Liver (tissue), 9 donors: Measurements from ENCODE around the gene CARD11. TPM values are rescaled to one million over a fixed set of nuclear protein-coding genes. Genes with fewer than 3 reads are reported as not detected.

Source experiments
- DNase-seq: peaks from one replicate; pipeline ENCODE4 v3.0.0-alpha.2; 2017; ENCODE audit warnings: low spot score
- H3K27ac ChIP-seq, 2 donors: one replicate each; pipeline ENCODE4 v1.7.0; 2013; ENCODE audit warnings: inconsistent platforms in 2 of 2, low read length in 2 of 2, control low read depth in 1 of 2, low read depth in 1 of 2, mild to moderate bottlenecking in 1 of 2
- H3K27me3 ChIP-seq, 4 donors: one replicate each; pipeline versions ENCODE4 v1.6.1 to v1.7.0; 2013; ENCODE audit warnings: low read length in 3 of 4, inconsistent platforms in 1 of 4, mild to moderate bottlenecking in 1 of 4, moderate library complexity in 1 of 4; ENCODE audit not compliant: control insufficient read depth in 4 of 4, insufficient read depth in 4 of 4
- H3K36me3 ChIP-seq, 4 donors: one replicate each; pipeline versions ENCODE4 v1.6.1 to v1.7.0; 2013; ENCODE audit warnings: low read length in 3 of 4, mild to moderate bottlenecking in 3 of 4, low read depth in 1 of 4, moderate library complexity in 1 of 4; ENCODE audit not compliant: control insufficient read depth in 4 of 4, insufficient read depth in 3 of 4
- H3K4me1 ChIP-seq, 4 donors: one replicate each; pipeline versions ENCODE4 v1.6.1 to v1.7.0; 2013; ENCODE audit warnings: low read length in 3 of 4, mild to moderate bottlenecking in 3 of 4, moderate library complexity in 1 of 4; ENCODE audit not compliant: control insufficient read depth in 4 of 4, insufficient read depth in 4 of 4
- H3K4me3 ChIP-seq, 3 donors: one replicate each; pipeline versions ENCODE4 v1.6.1 to v1.7.0; 2013; ENCODE audit warnings: low read length in 3 of 3, control low read depth in 1 of 3, low read depth in 1 of 3, mild to moderate bottlenecking in 1 of 3
- H3K9ac ChIP-seq, 2 donors: one replicate each; pipeline ENCODE4 v1.7.0; 2013; ENCODE audit warnings: low read length in 2 of 2, mild to moderate bottlenecking in 2 of 2, moderate library complexity in 2 of 2, control low read depth in 1 of 2, low read depth in 1 of 2
- H3K9me3 ChIP-seq, 4 donors: one replicate each; pipeline versions ENCODE4 v1.6.1 to v1.7.0; 2013; ENCODE audit warnings: low read length in 3 of 4; ENCODE audit not compliant: control insufficient read depth in 4 of 4
- ATF3 ChIP-seq: IDR thresholded peaks from 2 replicates; pipeline ENCODE4 v1.6.1; 2016; ENCODE audit warnings: antibody characterized with exemption
- CTCF ChIP-seq: fragments of 150-350 bp; IDR thresholded peaks from 2 replicates; pipeline ENCODE4 v1.5.1; 2017; ENCODE audit warnings: improper control_type of control experiment, low read depth, low read length; ENCODE audit not compliant: missing input control
- EGR1 ChIP-seq, 2 donors: IDR thresholded peaks; 2 replicates each; pipeline ENCODE4 v1.6.1; 2016 to 2018; ENCODE audit warnings: antibody characterized with exemption in 2 of 2, low read depth in 2 of 2
- FOXA1 ChIP-seq: IDR thresholded peaks from 2 replicates; pipeline ENCODE4 v1.6.1; 2016; ENCODE audit warnings: antibody characterized with exemption
- FOXA2 ChIP-seq: IDR thresholded peaks from 2 replicates; pipeline ENCODE4 v1.6.1; 2016; ENCODE audit warnings: antibody characterized with exemption
- GABPA ChIP-seq, 2 donors: IDR thresholded peaks in 1 of 2; conservative IDR thresholded peaks in 1 of 2; 2 replicates each; pipeline ENCODE4 v1.6.1; 2016; ENCODE audit warnings: antibody characterized with exemption in 2 of 2, mild to moderate bottlenecking in 1 of 2, moderate library complexity in 1 of 2
- MAX ChIP-seq: IDR thresholded peaks from 2 replicates; pipeline ENCODE4 v1.6.1; 2016; ENCODE audit warnings: antibody characterized with exemption
- RAD21 ChIP-seq, 2 donors: IDR thresholded peaks; 2 replicates each; pipeline ENCODE4 v1.6.1; 2016; ENCODE audit warnings: antibody characterized with exemption in 2 of 2, mild to moderate bottlenecking in 2 of 2
- RXRA ChIP-seq, 2 donors: IDR thresholded peaks; 2 replicates each; pipeline ENCODE4 v1.6.1; 2017 to 2018; ENCODE audit warnings: antibody characterized with exemption in 2 of 2, mild to moderate bottlenecking in 1 of 2
- SP1 ChIP-seq: IDR thresholded peaks from 2 replicates; pipeline ENCODE4 v1.6.1; 2018; ENCODE audit warnings: antibody characterized with exemption, mild to moderate bottlenecking
- TAF1 ChIP-seq: conservative IDR thresholded peaks from 2 replicates; pipeline ENCODE4 v1.6.1; 2016; ENCODE audit warnings: antibody characterized with exemption, mild to moderate bottlenecking
- YY1 ChIP-seq: IDR thresholded peaks from 2 replicates; pipeline ENCODE4 v1.6.1; 2016; ENCODE audit warnings: antibody characterized with exemption, mild to moderate bottlenecking
- ZBTB33 ChIP-seq: IDR thresholded peaks from 2 replicates; pipeline ENCODE4 v1.6.1; 2016; ENCODE audit warnings: antibody characterized with exemption
- WGBS: extraction: QIAGEN DNeasy Blood & Tissue Kit; methylation state at CpG from one replicate; pipeline ENCODE4 v1.1.7; 2013; 5-methylcytosine and 5-hydroxymethylcytosine counted together
- polyA plus RNA-seq, 2 donors: library from polyadenylated mRNA; stranded (reverse) in 1 of 2; unstranded in 1 of 2; fragments of 200-250 nt in 1 of 2; fragments of >200 nt in 1 of 2; fragmentation: Nextera tagmentation in 1 of 2; extraction: Ambion mirVana in 1 of 2; gene quantifications; one replicate each; pipeline versions ENCODE4 v1.2.1 to v1.2.3, GENCODE V29; 2013 to 2015
- total RNA-seq, 2 donors: library from RNA; depleted of rRNA; stranded (reverse); fragments of >200 nt; gene quantifications; one replicate each; pipeline ENCODE4 v1.2.3, GENCODE V29; 2014
- donor health status: healthy.
- donor health status: healthy.
- donor health status: healthy.
- donor health status: healthy.
- donor health status: healthy.

The CARD11 gene
- total and polyA plus RNA-seq, 4 donors = 0.42 to 1.3 (median 0.83) TPM

- peaks cover 0 to 5% (median 0%) of the 10 kb centered on the region in 4 donors for H3K4me1 ChIP-seq
- no peak overlapping the region for H3K9ac ChIP-seq
- H3K9me3 ChIP-seq = peaks cover 0 to 2% (median 1%) of the 10 kb centered on the region in 4 donors
- H3K36me3 ChIP-seq = no peaks in the 10 kb centered on the region
- 88% methylated on average over 4 of the region's 4 CpGs for WGBS
- no peak overlapping the region for H3K4me3 ChIP-seq
- DNase-seq = no peak
- no peak overlapping the region for H3K27ac ChIP-seq
- no peaks in the 10 kb centered on the region for H3K27me3 ChIP-seq
- TF ChIP-seq GABPA (IDR thresholded peaks at IDR 0.05 in 1 of 2, conservative IDR thresholded peaks at IDR 0.05 in 1 of 2) (no peak), SP1 (no peak), RAD21 (IDR thresholded peaks at IDR 0.05) (no peak), TAF1 (no peak), FOXA2 (no peak), ZBTB33 (no peak), MAX (no peak), ATF3 (no peak), CTCF (no peak)
Observed at GRCh38 chr7:2996141-2996540, 47.5 kb downstream of the CARD11 start.

GRCh38 chr7:2993868-2994267 is 49.8 kb downstream of the CARD11 start:
- Histone ChIP-seq H3K27ac (no peak overlapping the region), H3K27me3 (no peaks in the 10 kb centered on the region), H3K4me3 (no peak overlapping the region), H3K36me3 (no peaks in the 10 kb centered on the region), H3K4me1 (no peaks in the 10 kb centered on the region), H3K9me3 (peaks cover 0 to 6% (median 1%) of the 10 kb centered on the region in 4 donors), H3K9ac (no peak overlapping the region)
- WGBS = 89% methylated on average over 14 of the region's 14 CpGs
- DNase-seq = no peak
- no peak for TF ChIP-seq YY1

- no peak overlapping the region for H3K9ac ChIP-seq
- H3K4me3 ChIP-seq = no peak overlapping the region
- H3K27ac ChIP-seq = no peak overlapping the region
- peaks cover 0 to 6% (median 1%) of the 10 kb centered on the region in 4 donors for H3K9me3 ChIP-seq
- TF ChIP-seq ATF3 (no peak), SP1 (no peak), RXRA (IDR thresholded peaks at IDR 0.05) (no peak), FOXA2 (no peak), CTCF (no peak), EGR1 (IDR thresholded peaks at IDR 0.05; ENCODE audit: low read depth in 2 of 2) (no peak), FOXA1 (no peak), YY1 (no peak), ZBTB33 (no peak)
- no peaks in the 10 kb centered on the region for H3K36me3 ChIP-seq
- no peak for DNase-seq
- 73% methylated on average over 17 of the region's 17 CpGs for WGBS
- no peaks in the 10 kb centered on the region for H3K4me1 ChIP-seq
- H3K27me3 ChIP-seq = no peaks in the 10 kb centered on the region
Observed at GRCh38 chr7:2993396-2993795, 50.3 kb downstream of the CARD11 start.
